HEK293T (cell line): ENCODE data around the gene FAM90A1.
"Not testable (repeated sequence)": the region's sequence is repeated elsewhere in the genome, so short reads cannot be mapped to it uniquely, and the experiment has no call there.

Source experiments
- BHLHE40 ChIP-seq: fragments of 450-650 bp; IDR thresholded peaks from 2 replicates; pipeline ENCODE4 v1.6.1; 2016; ENCODE audit warnings: mild to moderate bottlenecking, moderate library complexity, borderline replicate concordance
- ELF4 ChIP-seq: fragments of 450-650 bp; IDR thresholded peaks from 2 replicates; pipeline ENCODE4 v1.6.1; 2017; ENCODE audit warnings: antibody characterized with exemption
- FOXK2 ChIP-seq: fragments of 450-650 bp; IDR thresholded peaks from 2 replicates; pipeline ENCODE4 v1.6.1; 2016; ENCODE audit warnings: mild to moderate bottlenecking
- FOXM1 ChIP-seq: fragments of 450-650 bp; IDR thresholded peaks from 2 replicates; pipeline ENCODE4 v1.6.1; 2017; ENCODE audit warnings: mild to moderate bottlenecking, borderline replicate concordance
- HDGF ChIP-seq: fragments of 450-650 bp; IDR thresholded peaks from 2 replicates; pipeline ENCODE4 v1.6.1; 2017; ENCODE audit warnings: antibody characterized with exemption, borderline replicate concordance
- L3MBTL2 ChIP-seq: fragments of 450-650 bp; conservative IDR thresholded peaks from 2 replicates; pipeline ENCODE4 v1.6.1; 2016; ENCODE audit warnings: mild to moderate bottlenecking
- SP1 ChIP-seq: fragments of 450-650 bp; IDR thresholded peaks from 2 replicates; pipeline ENCODE4 v1.6.1; 2017
- SUZ12 ChIP-seq: fragments of 450-650 bp; IDR thresholded peaks from 2 replicates; pipeline ENCODE4 v1.6.1; 2016; ENCODE audit warnings: mild to moderate bottlenecking
- TARDBP ChIP-seq: fragments of 450-650 bp; IDR thresholded peaks from 2 replicates; pipeline ENCODE4 v1.6.1; 2016
- TF ChIP-seq, protein P1 (sequence below): fragments of 450-650 bp; IDR thresholded peaks from 2 replicates; pipeline ENCODE4 v1.6.1; 2016

GRCh38 chr12:8246941-8247535 lies 19.6 kb upstream of the FAM90A1 start:
- TF ChIP-seq ELF4, FOXM1, SUZ12, SP1, TARDBP, BHLHE40, L3MBTL2, HDGF, FOXK2: not testable (repeated sequence)
- TF ChIP-seq, protein P1, sequence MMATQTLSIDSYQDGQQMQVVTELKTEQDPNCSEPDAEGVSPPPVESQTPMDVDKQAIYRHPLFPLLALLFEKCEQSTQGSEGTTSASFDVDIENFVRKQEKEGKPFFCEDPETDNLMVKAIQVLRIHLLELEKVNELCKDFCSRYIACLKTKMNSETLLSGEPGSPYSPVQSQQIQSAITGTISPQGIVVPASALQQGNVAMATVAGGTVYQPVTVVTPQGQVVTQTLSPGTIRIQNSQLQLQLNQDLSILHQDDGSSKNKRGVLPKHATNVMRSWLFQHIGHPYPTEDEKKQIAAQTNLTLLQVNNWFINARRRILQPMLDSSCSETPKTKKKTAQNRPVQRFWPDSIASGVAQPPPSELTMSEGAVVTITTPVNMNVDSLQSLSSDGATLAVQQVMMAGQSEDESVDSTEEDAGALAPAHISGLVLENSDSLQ: not testable (repeated sequence)
